ENCODE measurements around the gene SCAF11. TPM values are rescaled to one million over a fixed set of nuclear protein-coding genes. Genes with fewer than 3 reads are reported as not detected.
"Not testable (repeated sequence)": the region's sequence is repeated elsewhere in the genome, so short reads cannot be mapped to it uniquely, and the experiment has no call there.

The SCAF11 gene, protein sequence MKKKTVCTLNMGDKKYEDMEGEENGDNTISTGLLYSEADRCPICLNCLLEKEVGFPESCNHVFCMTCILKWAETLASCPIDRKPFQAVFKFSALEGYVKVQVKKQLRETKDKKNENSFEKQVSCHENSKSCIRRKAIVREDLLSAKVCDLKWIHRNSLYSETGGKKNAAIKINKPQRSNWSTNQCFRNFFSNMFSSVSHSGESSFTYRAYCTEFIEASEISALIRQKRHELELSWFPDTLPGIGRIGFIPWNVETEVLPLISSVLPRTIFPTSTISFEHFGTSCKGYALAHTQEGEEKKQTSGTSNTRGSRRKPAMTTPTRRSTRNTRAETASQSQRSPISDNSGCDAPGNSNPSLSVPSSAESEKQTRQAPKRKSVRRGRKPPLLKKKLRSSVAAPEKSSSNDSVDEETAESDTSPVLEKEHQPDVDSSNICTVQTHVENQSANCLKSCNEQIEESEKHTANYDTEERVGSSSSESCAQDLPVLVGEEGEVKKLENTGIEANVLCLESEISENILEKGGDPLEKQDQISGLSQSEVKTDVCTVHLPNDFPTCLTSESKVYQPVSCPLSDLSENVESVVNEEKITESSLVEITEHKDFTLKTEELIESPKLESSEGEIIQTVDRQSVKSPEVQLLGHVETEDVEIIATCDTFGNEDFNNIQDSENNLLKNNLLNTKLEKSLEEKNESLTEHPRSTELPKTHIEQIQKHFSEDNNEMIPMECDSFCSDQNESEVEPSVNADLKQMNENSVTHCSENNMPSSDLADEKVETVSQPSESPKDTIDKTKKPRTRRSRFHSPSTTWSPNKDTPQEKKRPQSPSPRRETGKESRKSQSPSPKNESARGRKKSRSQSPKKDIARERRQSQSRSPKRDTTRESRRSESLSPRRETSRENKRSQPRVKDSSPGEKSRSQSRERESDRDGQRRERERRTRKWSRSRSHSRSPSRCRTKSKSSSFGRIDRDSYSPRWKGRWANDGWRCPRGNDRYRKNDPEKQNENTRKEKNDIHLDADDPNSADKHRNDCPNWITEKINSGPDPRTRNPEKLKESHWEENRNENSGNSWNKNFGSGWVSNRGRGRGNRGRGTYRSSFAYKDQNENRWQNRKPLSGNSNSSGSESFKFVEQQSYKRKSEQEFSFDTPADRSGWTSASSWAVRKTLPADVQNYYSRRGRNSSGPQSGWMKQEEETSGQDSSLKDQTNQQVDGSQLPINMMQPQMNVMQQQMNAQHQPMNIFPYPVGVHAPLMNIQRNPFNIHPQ (N-terminal part only)
- total RNA-seq, result 124 TPM

DNA sequence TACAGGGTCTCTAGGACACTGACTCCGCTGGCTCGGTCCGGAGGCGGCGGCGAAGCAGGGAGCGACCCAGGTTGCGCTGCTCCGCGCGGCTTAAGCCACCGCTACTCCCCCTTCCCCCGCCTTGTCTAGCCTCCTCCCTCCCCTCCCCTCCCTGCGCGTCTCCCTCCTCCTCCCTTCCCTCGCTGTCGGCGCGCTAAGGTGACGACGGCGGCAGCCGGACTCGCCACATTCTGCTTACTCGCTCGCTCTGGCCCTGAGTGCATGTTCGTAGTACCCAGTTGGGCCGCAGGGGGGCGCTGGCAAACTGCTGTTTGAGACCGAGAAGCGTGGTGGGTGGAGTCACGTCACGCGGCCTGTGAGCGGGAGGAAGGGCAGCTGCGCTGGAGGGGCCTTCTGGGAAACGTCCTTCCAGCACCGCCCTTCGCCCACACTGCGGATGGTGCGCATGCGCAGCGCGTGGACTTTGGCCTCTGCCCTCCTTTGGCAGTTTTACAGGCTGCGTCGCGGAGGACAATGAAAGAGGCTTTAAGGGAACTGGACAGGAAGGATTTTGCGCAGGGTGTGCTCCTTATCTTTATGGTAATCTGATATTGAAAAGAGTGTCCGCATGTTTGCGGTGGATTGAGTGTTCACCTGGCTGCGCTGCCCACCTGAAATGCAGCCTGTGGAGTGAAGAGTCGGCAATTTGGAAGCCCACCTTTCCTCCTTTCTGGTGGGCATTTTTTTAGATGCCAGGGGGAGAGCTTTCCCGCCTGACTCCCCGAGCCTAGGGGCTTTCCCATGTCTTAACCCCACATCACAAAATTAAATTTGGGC is at the start of gene SCAF11:
TSS of gene SCAF11 (minus strand) at position 107 of the 816 bp plus-strand sequence. CDS start 26,407 bp downstream, outside the sequence.
- DNase-seq, result peak; percentile 100

DNA sequence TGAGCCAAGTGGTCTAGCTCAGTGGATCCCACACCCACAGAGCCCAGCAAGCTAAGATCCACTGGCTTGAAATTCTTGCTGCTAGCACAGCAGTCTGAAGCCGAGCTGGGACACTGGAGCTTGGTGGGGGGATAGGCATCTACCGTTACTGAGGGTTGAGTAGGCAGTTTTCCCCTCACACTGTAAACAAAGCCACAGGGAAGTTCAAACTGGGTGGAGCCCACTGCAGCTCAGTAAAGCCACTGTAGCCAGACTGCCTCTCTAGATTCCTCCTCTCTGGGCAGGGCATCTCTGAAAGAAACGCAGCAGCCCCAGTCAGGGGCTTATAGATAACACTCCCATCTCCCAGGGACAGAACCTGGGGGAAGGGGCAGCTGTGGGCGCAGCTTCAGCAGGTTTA is 46.7 kb upstream of the SCAF11 start:
- not testable (repeated sequence) for DNase-seq

DNA sequence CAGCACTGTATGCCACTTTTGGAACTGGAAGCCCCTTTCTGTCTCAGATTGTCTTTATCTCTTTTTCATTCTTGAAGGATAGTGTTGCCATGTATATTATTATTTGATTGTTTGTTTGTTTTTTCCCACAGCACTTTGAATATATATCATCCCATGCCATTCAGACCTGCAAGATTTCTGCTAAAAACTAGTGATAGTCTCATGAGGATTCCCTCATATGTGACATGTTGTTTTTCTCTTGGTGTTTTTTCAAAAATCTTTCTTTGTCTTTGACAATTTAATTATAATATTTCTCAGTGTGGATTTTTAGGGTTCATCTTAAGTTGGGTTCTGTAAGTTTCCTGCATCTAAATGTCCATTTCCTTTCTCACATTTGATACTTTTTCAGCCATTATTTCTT is 36.8 kb upstream of the SCAF11 start:
- no peak for DNase-seq

DNA sequence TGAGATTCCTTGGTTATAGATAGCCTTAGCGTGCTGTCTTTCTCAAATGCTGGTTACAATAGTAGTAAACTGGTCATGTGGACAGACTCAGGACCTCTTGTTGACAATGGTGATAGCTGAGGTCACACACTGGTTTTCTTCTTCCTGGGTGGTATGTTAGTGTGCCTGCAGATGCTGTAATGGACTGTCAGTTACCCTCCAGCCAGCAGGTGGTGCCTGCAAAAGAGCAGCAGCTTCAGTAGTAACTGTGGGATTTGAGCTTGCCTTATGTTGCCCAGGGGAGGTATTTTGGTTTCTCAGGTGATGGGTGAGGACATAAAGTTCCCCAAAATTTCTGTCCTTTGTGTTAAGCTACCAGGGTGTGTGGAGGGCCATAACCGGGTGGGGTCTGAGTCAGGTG is 33.7 kb upstream of the SCAF11 start:
- DNase-seq, result no peak

DNA sequence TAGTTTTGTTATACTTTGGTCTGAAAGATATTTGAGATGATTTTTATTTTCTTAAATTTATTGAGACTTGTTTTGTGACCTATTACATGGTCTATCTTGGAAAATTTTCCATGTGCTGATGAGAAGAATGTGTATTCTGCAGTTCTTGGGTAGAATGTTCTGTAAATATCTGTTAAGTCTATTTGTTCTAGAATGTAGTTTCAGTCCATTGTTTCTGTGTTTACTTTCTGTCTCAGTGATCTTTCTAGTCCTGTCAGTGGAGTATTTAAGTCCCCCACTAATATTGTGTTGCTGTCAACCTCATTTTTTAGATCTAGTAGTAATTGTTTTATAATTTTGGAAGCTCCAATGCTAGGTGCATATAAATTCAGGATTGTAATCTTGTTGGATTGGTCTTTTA is 30.4 kb upstream of the SCAF11 start:
- DNase-seq, result no peak

DNA sequence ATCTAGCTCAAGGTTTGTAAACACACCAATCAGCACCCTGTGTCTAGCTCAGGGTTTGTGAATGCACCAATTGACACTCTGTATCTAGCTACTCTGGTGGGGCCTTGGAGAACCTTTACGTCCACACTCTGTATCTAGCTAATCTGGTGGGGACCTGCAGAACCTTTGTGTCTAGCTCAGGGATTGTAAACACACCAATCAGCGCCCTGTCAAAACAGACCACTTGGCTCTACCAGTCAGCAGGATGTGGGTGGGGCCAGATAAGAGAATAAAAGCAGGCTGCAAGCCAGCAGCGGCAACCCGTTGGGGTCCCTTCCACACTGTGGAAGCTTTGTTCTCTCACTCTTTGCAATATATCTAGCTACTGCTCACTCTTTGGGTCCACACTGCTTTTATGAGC is 28.3 kb upstream of the SCAF11 start:
- not testable (repeated sequence) for DNase-seq

DNA sequence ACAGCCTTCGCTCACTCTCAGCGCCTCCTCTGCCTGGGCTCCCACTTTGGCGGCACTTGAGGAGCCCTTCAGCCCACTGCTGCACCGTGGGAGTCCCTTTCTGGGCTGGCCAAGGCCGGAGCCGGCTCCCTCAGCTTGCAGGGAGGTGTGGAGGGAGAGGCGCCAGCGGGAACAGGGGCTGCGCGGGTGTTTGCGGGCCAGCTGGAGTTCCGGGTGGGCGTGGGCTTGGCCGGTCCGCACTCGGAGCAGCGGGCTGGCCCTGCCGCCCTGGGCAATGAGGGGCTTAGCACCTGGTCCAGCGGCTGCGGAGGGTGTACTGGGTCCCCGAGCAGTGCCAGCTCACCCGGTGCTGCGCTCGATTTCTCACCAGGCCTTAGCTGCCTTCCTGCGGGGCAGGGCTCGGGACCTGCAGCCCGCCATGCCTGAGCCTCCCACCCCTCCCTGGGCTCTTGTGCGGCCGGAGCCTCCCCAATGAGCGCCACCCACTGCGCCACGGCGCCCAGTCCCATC is 27.5 kb upstream of the SCAF11 start:
- DNase-seq, result not testable (repeated sequence)

DNA sequence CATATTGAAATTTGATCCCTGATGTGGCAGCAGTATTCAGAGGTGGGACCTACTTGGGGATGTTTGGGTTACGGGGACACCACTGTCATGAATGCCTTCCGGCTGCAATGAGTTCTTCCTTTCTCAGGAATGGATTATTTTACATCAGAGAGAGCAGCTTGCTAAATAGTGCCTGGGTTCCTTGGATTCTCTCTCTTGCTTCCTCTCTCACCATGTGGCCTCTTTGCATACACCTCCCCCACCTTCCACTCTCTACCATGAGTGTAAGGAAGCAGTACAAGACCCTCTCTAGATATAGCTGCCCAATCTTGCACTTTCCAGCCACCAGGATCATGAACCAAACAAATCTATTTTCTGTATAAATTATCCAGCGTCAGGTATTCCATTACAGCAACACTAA is 15.4 kb upstream of the SCAF11 start:
- no peak for DNase-seq

DNA sequence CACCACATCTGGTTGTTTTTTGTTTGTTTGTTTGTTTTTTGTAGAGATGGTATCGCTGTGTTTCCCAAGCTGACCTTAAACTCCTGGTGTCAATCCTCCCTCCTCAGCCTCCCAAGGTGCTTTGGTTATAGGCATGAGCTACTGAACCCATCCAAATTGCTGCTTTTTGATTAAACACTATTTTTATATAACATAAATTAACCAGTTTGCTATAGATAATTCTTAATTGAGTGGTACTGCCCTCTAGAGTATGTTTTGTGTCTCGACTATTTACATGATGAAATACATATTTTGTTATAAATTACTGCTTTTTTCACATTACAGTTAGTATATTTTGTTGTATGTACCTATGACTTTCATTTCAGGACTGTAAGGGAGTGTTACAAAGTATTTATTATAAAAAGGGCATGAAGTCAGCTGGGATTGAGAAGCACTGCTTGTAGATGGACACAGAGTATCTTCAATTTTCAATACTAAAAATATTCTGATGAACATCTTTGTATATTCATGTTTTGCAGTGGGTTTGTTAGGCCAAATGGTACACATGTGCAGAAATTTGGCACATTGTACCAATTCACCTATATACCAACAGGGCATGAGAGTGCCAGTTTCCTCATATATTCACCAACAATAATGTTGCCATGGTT is 14.9 kb upstream of the SCAF11 start:
- DNase-seq, result no peak

DNA sequence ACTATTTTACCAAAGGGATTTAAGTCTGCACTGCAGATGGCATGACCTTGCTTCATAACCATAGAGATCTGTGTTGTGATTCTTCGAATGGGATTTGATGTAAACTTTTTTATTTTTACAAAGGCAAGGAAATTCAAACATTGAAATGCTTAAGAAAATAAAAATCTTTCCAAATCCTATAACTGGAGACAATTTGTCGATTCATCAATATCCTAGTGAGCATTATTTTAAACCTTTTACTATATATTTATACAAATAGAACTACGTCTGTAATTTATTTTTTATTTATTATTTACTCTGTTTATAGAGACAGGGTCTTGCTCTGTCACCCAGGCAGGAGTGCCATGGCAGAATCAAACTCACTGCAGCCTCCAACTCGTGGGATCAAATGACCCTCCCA is 14.3 kb upstream of the SCAF11 start:
- no peak for DNase-seq

DNA sequence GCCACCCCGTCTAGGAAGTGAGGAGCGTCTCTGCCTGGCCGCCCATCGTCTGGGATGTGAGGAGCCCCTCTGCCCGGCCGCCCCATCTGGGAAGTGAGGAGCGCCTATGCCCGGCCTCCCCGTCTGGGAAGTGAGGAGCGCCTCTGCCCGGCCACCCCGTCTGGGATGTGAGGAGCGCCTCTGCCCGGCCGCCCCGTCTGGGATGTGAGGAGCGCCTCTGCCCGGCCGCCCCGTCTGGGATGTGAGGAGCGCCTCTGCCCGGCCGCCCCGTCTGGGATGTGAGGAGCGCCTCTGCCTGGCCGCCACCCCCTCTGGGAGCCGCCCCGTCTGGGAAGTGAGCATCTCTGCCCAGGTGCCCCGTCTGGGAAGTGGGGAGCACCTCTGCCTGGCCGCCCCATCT is 9.7 kb upstream of the SCAF11 start:
- DNase-seq, result not testable (repeated sequence)

DNA sequence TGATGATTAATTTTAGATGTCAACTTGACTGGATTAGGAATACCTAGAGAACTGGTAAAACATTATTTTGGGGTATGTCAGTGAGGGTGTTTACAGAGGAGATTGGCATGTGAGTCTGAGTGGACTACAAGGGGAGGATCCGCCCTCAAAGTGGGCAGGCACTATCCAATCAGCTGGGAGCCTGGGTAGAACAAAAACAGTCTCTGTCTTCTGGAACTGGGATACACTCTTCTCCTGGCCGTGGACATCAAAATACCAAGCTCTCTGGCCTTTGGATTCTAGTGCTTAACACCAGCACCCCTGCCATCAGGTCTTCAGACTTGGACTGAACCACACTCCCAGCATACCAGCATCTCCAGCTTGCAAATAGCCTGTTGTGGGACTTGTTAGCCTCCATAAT is 4.4 kb upstream of the SCAF11 start:
- DNase-seq, result no peak

DNA sequence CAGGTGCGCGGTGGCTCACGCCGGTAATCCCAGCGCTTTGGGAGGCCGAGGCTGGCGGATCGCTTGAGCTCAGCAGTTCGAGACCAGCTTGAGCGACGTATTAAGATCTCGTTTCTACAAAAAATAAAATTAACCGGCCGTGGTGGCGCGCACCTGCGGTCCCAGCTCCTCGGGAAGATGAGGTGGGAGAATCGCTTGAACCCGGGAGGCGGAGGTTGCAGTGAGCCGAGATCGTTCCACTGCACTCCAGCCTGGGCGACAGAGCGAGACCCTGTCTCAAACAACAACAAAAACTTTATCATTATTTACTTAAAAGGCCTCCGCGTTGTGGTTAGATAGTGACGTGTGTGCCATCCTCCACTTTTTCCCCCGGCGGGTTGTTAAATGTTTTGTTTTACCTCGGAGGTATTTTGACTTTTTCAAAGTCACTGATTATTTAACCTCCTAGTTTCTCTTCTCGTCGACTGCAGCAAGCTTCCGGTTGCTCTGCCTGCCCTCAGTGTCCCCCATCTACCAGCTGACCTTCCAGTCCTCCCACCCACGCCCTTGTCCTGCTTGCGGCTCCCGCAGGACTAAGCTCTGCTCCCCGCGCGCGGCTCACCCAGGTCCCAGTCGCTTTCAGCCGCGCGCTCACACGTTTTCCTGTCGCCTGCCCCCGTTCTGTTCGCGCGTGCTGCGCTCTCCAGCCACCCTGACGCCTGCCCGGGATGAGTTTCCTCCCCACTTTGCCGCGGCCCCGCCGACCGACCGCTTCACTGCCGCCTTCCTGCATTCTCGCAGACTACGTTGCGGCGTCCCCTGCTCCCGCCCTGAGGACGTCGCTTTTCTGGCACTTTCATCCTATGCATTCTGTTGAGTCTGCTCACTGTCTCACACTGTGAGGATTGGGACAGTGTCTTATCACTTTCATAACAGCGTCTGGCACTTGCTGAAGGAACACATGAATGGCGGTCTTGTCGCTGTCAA is 1.2 kb upstream of the SCAF11 start:
- peak; percentile 89 for DNase-seq

DNA sequence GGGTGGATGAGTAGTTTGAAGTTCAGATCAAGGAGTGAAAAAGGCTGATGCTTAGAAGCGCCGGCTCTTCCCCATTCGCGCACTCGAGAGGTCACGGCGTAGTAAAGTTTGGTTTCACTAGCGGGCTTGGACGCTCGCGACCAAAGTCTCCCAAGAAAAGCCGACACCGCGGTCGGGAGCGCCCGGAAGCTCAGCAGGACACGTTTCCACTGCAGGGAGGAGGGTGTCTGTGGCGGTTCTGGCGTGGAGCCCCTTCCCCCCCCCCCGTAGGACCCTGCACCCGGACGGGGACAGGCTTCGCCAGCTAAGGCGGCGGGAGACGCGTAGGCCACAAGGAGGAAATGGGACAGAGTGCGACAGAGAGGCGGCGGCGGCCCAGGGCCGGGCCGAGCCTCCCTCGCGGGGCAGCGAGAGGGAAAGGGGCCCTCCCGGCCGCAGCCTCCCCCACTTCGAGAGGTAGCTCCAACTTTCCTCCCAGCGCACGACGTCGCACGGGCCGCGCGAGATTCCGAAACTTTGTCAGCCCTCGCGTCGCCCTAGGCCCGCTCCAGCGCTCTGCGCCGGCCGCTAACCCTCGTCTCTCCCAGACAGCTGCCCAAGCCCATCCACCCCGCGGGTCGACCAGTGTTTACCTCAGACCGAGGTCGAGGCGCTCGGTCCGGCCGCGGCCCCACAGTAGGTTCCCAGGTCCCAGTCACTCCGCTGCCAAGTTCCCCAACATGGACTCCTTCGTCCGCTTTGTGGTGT is 480 bp downstream of the SCAF11 start:
- peak; percentile 86 for DNase-seq

DNA sequence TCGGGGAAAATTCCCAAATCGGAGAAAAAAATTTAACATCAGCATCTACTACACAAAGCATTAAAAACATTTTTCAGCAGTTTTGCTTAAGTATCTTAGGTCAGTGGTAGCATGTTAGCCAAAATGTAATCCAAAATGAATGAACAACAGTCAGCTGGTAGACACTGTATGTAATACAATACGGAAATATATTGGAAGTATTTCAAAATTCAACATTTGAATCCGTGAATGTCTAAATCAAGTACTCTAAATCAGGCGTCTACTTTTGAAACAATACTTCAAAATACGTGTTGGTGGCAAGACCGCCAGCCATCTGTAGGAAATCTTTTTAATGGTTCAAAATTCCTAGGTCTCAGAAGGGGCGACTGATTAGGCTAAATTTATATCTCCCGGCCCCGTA is 1.1 kb downstream of the SCAF11 start:
- DNase-seq, result no peak

DNA sequence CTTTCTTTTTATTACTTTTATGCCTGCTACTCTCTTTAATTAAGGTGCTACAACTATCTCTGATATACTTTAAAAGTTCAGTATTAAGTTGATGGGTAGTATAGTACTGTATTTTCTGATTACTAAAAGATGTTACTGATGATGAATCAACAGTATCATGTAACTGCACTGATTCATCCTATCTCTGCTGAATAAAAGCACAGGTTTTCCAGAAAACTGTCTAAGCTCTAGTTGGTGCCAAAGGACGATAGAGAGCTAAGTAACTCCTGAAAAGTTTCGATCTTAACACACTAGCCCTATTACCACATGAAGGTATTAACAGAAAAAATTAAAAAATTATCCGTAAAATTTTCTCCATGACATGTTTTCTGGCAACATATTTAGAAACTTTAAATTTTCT is 2.1 kb downstream of the SCAF11 start:
- no peak for DNase-seq

DNA sequence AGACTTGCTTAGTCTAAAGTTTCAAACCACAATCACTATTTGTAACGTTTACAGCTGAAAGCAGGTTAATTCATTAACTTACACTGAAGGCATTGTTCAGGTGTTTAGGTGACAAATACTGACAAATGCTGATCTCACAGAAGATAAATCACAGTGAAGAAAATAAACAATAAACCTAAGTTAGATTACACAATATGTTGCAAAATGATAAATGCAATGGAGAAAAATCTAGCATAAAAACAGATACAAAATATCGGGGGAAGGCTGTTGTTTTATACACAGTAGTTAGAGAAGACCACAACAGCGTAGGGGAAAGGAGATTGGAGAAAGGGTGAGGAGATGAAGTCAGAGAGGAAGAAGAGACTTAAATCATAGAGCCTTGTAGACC is 3.0 kb downstream of the SCAF11 start:
- DNase-seq, result no peak

DNA sequence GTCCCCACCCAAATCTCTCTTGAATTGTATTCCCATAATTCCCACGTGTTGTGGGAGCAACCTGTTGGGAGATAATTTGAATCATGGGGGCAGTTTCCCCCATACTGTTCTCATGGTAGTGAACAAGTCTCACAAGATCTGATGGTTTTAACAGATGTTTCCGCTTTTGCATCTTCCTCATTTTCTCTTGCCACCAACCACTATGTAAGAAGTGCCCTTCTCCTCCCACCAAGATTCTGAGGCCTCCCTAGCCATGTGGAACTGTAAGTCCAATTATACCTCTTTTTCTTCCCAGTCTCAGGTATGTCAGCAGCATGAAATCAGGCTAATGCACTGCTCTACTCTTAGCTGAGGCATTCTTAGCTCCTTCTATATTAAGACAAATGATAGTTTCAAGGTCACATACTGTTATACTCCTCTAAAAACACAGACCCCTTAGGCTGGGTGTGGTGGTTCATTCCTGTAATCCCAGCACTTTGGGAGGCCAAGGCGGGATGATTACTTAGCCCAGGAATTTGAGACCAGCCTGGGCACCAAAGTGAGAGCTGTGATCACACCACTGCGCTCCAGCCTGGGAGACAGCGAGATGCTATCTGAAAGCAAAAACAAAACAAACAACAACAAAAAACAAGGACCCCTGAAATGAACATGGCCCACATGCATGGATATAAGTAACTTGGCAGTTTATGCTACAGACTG is 3.6 kb downstream of the SCAF11 start:
- peak; percentile 18 for DNase-seq
